Hepatocyte (in vitro differentiated cells): ENCODE measurements around the gene PROC. TPM values are rescaled to one million over a fixed set of nuclear protein-coding genes. Genes with fewer than 3 reads are reported as not detected.

Source experiments
- DNase-seq: peaks from one replicate; pipeline ENCODE4 v3.0.0-alpha.2; 2016; ENCODE audit warnings: low spot score
- H2AFZ ChIP-seq: fragments of 200-600 bp; sonication (generic); 2 replicates; pipeline ENCODE4 v1.6.0; 2016; ENCODE audit warnings: antibody characterized with exemption, mild to moderate bottlenecking
- H3K27ac ChIP-seq: fragments of 200-600 bp; sonication (generic); 2 replicates; pipeline ENCODE4 v1.5.1; 2016; ENCODE audit warnings: mild to moderate bottlenecking
- H3K27me3 ChIP-seq: fragments of 200-600 bp; sonication (generic); 2 replicates; pipeline ENCODE4 v1.6.1; 2016
- H3K36me3 ChIP-seq: fragments of 200-600 bp; sonication (generic); replicated peaks from 2 replicates; pipeline ENCODE4 v1.5.1; 2016; ENCODE audit warnings: low read depth; ENCODE audit not compliant: insufficient read depth
- H3K4me1 ChIP-seq: fragments of 200-600 bp; sonication (generic); 2 replicates; pipeline ENCODE4 v1.5.1; 2016; ENCODE audit warnings: mild to moderate bottlenecking, moderate library complexity; ENCODE audit not compliant: insufficient read depth
- H3K4me2 ChIP-seq: fragments of 200-600 bp; sonication (generic); 2 replicates; pipeline ENCODE4 v1.6.0; 2016
- H3K4me3 ChIP-seq: fragments of 200-600 bp; sonication (generic); 2 replicates; pipeline ENCODE4 v1.5.1; 2016; ENCODE audit warnings: mild to moderate bottlenecking
- H3K79me2 ChIP-seq: fragments of 200-600 bp; sonication (generic); 2 replicates; pipeline ENCODE4 v1.6.0; 2017; ENCODE audit warnings: mild to moderate bottlenecking
- H3K9me2 ChIP-seq: fragments of 200-600 bp; sonication (generic); replicated peaks from 2 replicates; pipeline ENCODE4 v1.6.0; 2017; ENCODE audit warnings: mild to moderate bottlenecking; ENCODE audit not compliant: insufficient read depth
- H3K9me3 ChIP-seq: fragments of 200-600 bp; sonication (generic); 2 replicates; pipeline ENCODE4 v1.5.1; 2016; ENCODE audit warnings: low read depth, mild to moderate bottlenecking
- H4K20me1 ChIP-seq: fragments of 200-600 bp; sonication (generic); 2 replicates; pipeline ENCODE4 v1.6.0; 2016; ENCODE audit warnings: mild to moderate bottlenecking; ENCODE audit not compliant: insufficient read depth, poor library complexity, severe bottlenecking
- EZH2 ChIP-seq: fragments of 200-600 bp; sonication (generic); IDR thresholded peaks from 2 replicates; pipeline ENCODE4 v1.6.1; 2016; ENCODE audit warnings: antibody characterized with exemption, mild to moderate bottlenecking, borderline replicate concordance
- EZH2phosphoT487 ChIP-seq: fragments of 200-600 bp; sonication (generic); IDR thresholded peaks from one replicate; pipeline ENCODE4 v1.6.1; 2018; ENCODE audit warnings: antibody characterized with exemption, mild to moderate bottlenecking, low read depth, moderate library complexity; ENCODE audit not compliant: unreplicated experiment, severe bottlenecking
- WGBS: methylation state at CpG from one replicate; pipeline ENCODE4 v1.1.6; 2016; ENCODE audit warnings: low lambda C conversion rate; ENCODE audit errors: missing lambda C conversion rate; 5-methylcytosine and 5-hydroxymethylcytosine counted together
- polyA plus RNA-seq: library from polyadenylated mRNA; unstranded; fragments of >200 nt; fragmentation: Nextera tagmentation; extraction: Ambion mirVana; gene quantifications from 2 replicates; pipeline ENCODE4 v1.2.1, GENCODE V29; 2016
- total RNA-seq: library from RNA; depleted of rRNA; stranded (reverse); fragments of >200 nt; gene quantifications from 2 replicates; pipeline ENCODE4 v1.2.3, GENCODE V29; 2014
- TF ChIP-seq, protein P1 (sequence below): fragments of 200-600 bp; sonication (generic); IDR thresholded peaks from 2 replicates; pipeline ENCODE4 v1.5.1; 2016; ENCODE audit warnings: antibody characterized with exemption, mild to moderate bottlenecking; ENCODE audit not compliant: poor library complexity

PROC gene
- total and polyA plus RNA-seq, 2 experiments from 2014 or later, result 42.6 to 70.2 TPM

GRCh38 chr2:127414638-127415592 lies 3.3 kb upstream of the PROC start:
- peaks cover 6% of the 10 kb centered on the region for H3K9me3 ChIP-seq
- WGBS, result 93% methylated on average over 13 of the region's 13 CpGs
- H3K9me2 ChIP-seq, result no peaks in the 10 kb centered on the region
- peak overlapping the region; percentile 90 for H3K4me2 ChIP-seq
- no peak overlapping the region for H3K4me3 ChIP-seq
- TF ChIP-seq, protein P1, sequence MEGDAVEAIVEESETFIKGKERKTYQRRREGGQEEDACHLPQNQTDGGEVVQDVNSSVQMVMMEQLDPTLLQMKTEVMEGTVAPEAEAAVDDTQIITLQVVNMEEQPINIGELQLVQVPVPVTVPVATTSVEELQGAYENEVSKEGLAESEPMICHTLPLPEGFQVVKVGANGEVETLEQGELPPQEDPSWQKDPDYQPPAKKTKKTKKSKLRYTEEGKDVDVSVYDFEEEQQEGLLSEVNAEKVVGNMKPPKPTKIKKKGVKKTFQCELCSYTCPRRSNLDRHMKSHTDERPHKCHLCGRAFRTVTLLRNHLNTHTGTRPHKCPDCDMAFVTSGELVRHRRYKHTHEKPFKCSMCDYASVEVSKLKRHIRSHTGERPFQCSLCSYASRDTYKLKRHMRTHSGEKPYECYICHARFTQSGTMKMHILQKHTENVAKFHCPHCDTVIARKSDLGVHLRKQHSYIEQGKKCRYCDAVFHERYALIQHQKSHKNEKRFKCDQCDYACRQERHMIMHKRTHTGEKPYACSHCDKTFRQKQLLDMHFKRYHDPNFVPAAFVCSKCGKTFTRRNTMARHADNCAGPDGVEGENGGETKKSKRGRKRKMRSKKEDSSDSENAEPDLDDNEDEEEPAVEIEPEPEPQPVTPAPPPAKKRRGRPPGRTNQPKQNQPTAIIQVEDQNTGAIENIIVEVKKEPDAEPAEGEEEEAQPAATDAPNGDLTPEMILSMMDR, result no peak
- TF ChIP-seq EZH2phosphoT487, result no peak
- TF ChIP-seq EZH2, result no peak
- H3K79me2 ChIP-seq, result no peaks in the 10 kb centered on the region
- H3K27me3 ChIP-seq, result no peaks in the 10 kb centered on the region
- no peaks in the 10 kb centered on the region for H3K36me3 ChIP-seq
- H4K20me1 ChIP-seq, result no peaks in the 10 kb centered on the region
- no peak overlapping the region for H2AFZ ChIP-seq
- H3K27ac ChIP-seq, result no peak overlapping the region
- no peak for DNase-seq
- peaks cover 29% of the 10 kb centered on the region for H3K4me1 ChIP-seq

DNA sequence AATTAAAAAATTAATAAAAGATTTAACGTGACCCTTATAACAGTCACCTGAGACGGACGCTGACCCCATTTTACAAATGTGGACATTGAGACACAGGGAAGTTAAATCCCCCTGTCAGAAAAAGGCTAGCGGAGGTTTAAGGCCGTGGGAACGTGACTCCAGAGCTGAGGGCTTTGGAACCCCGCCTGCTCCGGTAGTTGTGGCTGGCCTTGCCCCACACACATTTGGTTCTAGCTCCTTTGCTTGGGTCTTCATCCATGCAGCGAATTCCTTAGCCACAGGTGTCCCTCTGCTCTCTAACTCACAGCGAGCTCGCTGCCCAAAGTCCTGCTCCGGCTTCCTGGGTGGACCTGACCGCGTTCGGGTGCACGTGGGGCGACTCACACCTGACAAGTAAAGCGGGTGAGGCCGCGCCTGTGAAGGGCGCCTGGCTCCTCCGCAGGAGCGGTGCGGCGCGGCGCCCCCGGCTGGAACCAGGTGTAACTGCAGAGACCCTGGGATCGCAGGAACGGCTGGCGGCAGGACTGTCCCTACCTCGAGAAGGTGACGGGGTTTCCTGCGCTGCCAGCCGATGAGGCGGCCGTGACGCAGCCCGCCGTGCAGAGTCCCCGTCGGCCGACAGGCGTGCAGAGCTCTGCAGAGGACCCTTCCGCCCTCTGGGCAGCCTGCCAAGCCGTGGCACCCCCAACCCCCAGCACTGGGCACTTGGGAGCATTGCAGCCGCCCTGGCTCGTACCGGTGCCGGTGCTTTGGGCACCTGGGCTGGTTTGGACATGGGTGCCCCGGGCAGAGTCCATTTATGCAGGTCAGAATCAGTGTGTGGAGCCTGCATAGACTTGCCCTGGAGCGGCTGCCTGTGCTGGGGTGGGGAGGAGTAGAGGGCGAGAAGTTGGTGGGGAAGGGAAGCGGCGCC lies 2.4 kb upstream of the PROC start:
- Histone ChIP-seq H2AFZ (peak overlapping the region; percentile 63), H3K27me3 (no peaks in the 10 kb centered on the region), H3K9me3 (peaks cover 6% of the 10 kb centered on the region), H3K79me2 (no peaks in the 10 kb centered on the region), H3K36me3 (no peaks in the 10 kb centered on the region), H3K27ac (no peak overlapping the region), H3K4me1 (peaks cover 22% of the 10 kb centered on the region), H3K4me2 (peak overlapping the region; percentile 90), H3K9me2 (no peaks in the 10 kb centered on the region), H4K20me1 (no peaks in the 10 kb centered on the region), H3K4me3 (no peak overlapping the region)
- DNase-seq, result peak; percentile 92
- TF ChIP-seq EZH2 (no peak), EZH2phosphoT487 (no peak)
- TF ChIP-seq, protein P1, result peak; percentile 70
- 17% methylated on average over 55 of the region's 55 CpGs for WGBS

DNA sequence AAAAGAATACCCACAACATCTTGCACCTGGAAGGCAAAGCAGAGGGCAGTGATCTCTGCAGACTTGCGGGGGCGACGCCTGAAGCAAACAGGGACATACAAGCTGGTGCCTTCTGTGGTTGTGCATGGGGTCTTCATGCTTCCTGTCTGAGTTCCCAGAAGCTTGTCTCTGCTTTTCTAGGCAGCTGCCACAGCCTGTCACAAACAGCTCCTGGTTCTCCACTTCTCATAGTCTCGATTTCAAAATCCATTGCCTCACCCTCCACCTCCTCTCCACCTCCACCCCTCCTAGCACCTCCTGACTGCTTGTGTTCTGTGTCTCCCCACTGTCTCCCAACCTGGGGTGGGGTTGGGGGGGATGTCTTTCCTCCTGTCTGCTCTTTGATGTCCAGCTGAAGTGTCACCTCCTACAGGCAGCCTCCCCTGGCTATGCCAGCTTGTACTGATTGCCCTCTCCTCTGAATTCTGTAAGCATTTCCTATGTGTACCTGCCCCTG lies 1.7 kb upstream of the PROC start:
- Histone ChIP-seq H3K9me3 (peaks cover 6% of the 10 kb centered on the region), H3K36me3 (no peaks in the 10 kb centered on the region), H3K4me2 (peak overlapping the region; percentile 90), H3K27ac (no peak overlapping the region), H3K4me1 (peaks cover 18% of the 10 kb centered on the region), H3K27me3 (no peaks in the 10 kb centered on the region), H4K20me1 (no peaks in the 10 kb centered on the region), H3K9me2 (no peaks in the 10 kb centered on the region), H3K4me3 (no peak overlapping the region), H3K79me2 (no peaks in the 10 kb centered on the region), H2AFZ (peak overlapping the region; percentile 63)
- no peak for TF ChIP-seq EZH2
- TF ChIP-seq, protein P1, result no peak
- no peak for TF ChIP-seq EZH2phosphoT487
- 38% methylated on average over 1 of the region's 4 CpGs for WGBS
- no peak for DNase-seq
